Body of pancreas (tissue), 4 donors: ENCODE data around the gene CHTF8. TPM values are rescaled to one million over a fixed set of nuclear protein-coding genes. Genes with fewer than 3 reads are reported as not detected.

ENCODE experiments used
- ATAC-seq: fragments of 150-250 bp; one replicate; pipeline ENCODE4 v1.9.1; 2016
- DNase-seq, 4 donors: peaks; one replicate each; pipeline ENCODE4 v3.0.0-alpha.2; 2019
- H3K27ac ChIP-seq, 4 donors: fragments of 200-600 bp; sonication (generic); 1 replicate in 3 of 4; 2 replicates in 1 of 4; pipeline versions ENCODE4 v1.5.1 to v1.6.1; 2016 to 2019; ENCODE audit warnings: mild to moderate bottlenecking in 1 of 4, mixed read lengths in 1 of 4, moderate library complexity in 1 of 4
- H3K27me3 ChIP-seq, 2 donors: fragments of 200-600 bp; sonication (generic); one replicate each; pipeline ENCODE4 v1.6.0; 2016; ENCODE audit warnings: mild to moderate bottlenecking in 1 of 2
- H3K36me3 ChIP-seq, 2 donors: fragments of 200-600 bp; sonication (generic); replicated peaks in 1 of 2; 2 replicates each; pipeline ENCODE4 v1.5.1; 2016; ENCODE audit warnings: low read depth in 2 of 2; ENCODE audit not compliant: insufficient read depth in 1 of 2
- H3K4me1 ChIP-seq: fragments of 200-600 bp; sonication (generic); one replicate; pipeline ENCODE4 v1.6.0; 2016
- H3K4me3 ChIP-seq, 2 donors: fragments of 200-600 bp; sonication (generic); 1 replicate in 1 of 2; 2 replicates in 1 of 2; pipeline ENCODE4 v1.5.1; 2016 to 2019
- H3K9me3 ChIP-seq, 3 donors: fragments of 200-600 bp; sonication (generic); 1 replicate in 2 of 3; 2 replicates in 1 of 3; pipeline ENCODE4 v1.5.1; 2016
- POLR2A ChIP-seq, 3 donors: fragments of 450-650 bp; IDR thresholded peaks; one replicate each; pipeline ENCODE4 v1.6.1; 2016; ENCODE audit warnings: antibody characterized with exemption in 3 of 3, mild to moderate bottlenecking in 2 of 3
- WGBS, 2 donors: methylation state at CpG; one replicate each; pipeline ENCODE4 v1.1.5; 2017; 5-methylcytosine and 5-hydroxymethylcytosine counted together
- intact Hi-C: fragments of 100-400 bp; cut with DNase I; formaldehyde crosslinking; loops from one replicate; pipeline ENCODE4 v1.15.1; 2023
- total RNA-seq, 2 donors: library from RNA; depleted of rRNA; stranded (reverse); fragments of >200 nt; gene quantifications; one replicate each; pipeline ENCODE4 v1.1.0, GENCODE V29; 2016
- TF ChIP-seq, protein P1 (sequence below), 7 experiments: fragments of 450-650 bp in 4 of 7; fragments of 200-600 bp in 3 of 7; sonication (generic) in 3 of 7; IDR thresholded peaks; one replicate each; pipeline ENCODE4 v1.5.1; 2016 to 2019; ENCODE audit warnings: antibody characterized with exemption in 7 of 7

Gene CHTF8
- total RNA-seq, 2 donors from 2014 or later = 35.3 to 39.4 TPM

DNA sequence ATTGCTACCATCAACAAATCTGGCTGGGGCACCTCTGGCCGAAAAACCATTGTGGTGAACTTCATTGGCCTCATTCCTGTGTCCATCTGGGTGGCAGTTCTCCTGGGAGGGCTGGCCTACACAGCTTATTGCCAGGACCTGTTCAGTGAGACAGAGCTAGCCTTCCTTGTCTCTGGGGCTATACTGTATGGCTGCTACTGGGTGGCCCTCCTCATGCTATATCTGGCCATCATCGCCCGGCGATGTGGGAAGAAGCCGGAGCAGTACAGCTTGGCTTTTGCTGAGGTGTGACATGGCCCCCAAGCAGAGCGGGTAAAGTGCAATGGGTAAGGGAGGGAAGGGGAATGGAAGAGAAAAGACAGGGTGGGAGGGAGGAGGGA lies 17.4 kb downstream of the CHTF8 start:
- WGBS, 2 donors = 96 to 97% methylated on average over 5 to 6 of the region's 6 CpGs
- intact Hi-C loops = no loop called here
- H3K36me3 ChIP-seq = no peaks in the 10 kb centered on the region

DNA sequence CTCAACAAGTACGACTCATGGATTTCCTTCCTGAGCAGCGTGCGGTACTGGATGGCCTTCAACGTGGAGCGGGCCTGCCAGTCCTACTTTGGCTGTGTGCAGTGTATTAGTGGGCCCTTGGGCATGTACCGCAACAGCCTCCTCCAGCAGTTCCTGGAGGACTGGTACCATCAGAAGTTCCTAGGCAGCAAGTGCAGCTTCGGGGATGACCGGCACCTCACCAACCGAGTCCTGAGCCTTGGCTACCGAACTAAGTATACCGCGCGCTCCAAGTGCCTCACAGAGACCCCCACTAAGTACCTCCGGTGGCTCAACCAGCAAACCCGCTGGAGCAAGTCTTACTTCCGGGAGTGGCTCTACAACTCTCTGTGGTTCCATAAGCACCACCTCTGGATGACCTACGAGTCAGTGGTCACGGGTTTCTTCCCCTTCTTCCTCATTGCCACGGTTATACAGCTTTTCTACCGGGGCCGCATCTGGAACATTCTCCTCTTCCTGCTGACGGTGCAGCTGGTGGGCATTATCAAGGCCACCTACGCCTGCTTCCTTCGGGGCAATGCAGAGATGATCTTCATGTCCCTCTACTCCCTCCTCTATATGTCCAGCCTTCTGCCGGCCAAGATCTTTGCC lies 17.9 kb downstream of the CHTF8 start:
- no peak for ATAC-seq
- Histone ChIP-seq H3K9me3 (no peaks in the 10 kb centered on the region), H3K4me3 (no peak overlapping the region), H3K36me3 (no peaks in the 10 kb centered on the region), H3K27ac (no peak overlapping the region), H3K27me3 (no peaks in the 10 kb centered on the region), H3K4me1 (peaks cover 33% of the 10 kb centered on the region)
- intact Hi-C loops = no loop called here
- DNase-seq = no peak
- TF ChIP-seq POLR2A (IDR thresholded peaks at IDR 0.05) = no peak
- TF ChIP-seq, protein P1, sequence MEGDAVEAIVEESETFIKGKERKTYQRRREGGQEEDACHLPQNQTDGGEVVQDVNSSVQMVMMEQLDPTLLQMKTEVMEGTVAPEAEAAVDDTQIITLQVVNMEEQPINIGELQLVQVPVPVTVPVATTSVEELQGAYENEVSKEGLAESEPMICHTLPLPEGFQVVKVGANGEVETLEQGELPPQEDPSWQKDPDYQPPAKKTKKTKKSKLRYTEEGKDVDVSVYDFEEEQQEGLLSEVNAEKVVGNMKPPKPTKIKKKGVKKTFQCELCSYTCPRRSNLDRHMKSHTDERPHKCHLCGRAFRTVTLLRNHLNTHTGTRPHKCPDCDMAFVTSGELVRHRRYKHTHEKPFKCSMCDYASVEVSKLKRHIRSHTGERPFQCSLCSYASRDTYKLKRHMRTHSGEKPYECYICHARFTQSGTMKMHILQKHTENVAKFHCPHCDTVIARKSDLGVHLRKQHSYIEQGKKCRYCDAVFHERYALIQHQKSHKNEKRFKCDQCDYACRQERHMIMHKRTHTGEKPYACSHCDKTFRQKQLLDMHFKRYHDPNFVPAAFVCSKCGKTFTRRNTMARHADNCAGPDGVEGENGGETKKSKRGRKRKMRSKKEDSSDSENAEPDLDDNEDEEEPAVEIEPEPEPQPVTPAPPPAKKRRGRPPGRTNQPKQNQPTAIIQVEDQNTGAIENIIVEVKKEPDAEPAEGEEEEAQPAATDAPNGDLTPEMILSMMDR (IDR thresholded peaks at IDR 0.05) = no peak
- WGBS, 2 donors = 93% methylated on average over 23 to 24 of the region's 25 CpGs

More for the DNA sequence above, 17.4 kb downstream of the CHTF8 start:
- DNase-seq (no peak), ATAC-seq (no peak)
- peaks cover 38% of the 10 kb centered on the region for H3K4me1 ChIP-seq
- no peak overlapping the region for H3K27ac ChIP-seq
- H3K27me3 ChIP-seq = no peaks in the 10 kb centered on the region
- no peaks in the 10 kb centered on the region for H3K9me3 ChIP-seq
- no peak overlapping the region for H3K4me3 ChIP-seq
- no peak for TF ChIP-seq POLR2A (IDR thresholded peaks at IDR 0.05)
- TF ChIP-seq, protein P1 (IDR thresholded peaks at IDR 0.05) = no peak

DNA sequence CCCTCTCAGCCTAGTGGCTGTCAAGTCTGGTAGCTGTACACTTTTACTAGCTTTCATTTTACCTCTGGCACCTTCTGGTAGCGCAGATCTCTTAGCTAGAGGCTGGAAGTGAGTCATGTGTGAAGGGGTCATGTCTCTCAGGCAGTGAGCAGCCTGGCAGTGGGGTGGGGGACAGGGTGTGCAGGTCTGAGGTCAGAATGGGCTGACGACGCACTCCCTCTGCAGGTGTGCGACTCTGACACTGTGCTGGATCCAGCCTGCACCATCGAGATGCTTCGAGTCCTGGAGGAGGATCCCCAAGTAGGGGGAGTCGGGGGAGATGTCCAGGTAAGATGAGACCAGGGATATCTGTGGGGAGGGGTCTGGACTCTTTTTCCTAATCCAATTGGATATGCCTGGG lies 19.2 kb downstream of the CHTF8 start:
- intact Hi-C loops = no loop called here
- no peaks in the 10 kb centered on the region for H3K27me3 ChIP-seq
- WGBS, 2 donors = 82 to 96% methylated on average over 7 of the region's 7 CpGs
- H3K36me3 ChIP-seq = no peaks in the 10 kb centered on the region
- H3K27ac ChIP-seq = no peak overlapping the region
- H3K9me3 ChIP-seq = no peaks in the 10 kb centered on the region
- peaks cover 21% of the 10 kb centered on the region for H3K4me1 ChIP-seq
- DNase-seq (no peak), ATAC-seq (no peak)
- H3K4me3 ChIP-seq = no peak overlapping the region
- TF ChIP-seq, protein P1 (IDR thresholded peaks at IDR 0.05) = no peak
- no peak for TF ChIP-seq POLR2A (IDR thresholded peaks at IDR 0.05)

DNA sequence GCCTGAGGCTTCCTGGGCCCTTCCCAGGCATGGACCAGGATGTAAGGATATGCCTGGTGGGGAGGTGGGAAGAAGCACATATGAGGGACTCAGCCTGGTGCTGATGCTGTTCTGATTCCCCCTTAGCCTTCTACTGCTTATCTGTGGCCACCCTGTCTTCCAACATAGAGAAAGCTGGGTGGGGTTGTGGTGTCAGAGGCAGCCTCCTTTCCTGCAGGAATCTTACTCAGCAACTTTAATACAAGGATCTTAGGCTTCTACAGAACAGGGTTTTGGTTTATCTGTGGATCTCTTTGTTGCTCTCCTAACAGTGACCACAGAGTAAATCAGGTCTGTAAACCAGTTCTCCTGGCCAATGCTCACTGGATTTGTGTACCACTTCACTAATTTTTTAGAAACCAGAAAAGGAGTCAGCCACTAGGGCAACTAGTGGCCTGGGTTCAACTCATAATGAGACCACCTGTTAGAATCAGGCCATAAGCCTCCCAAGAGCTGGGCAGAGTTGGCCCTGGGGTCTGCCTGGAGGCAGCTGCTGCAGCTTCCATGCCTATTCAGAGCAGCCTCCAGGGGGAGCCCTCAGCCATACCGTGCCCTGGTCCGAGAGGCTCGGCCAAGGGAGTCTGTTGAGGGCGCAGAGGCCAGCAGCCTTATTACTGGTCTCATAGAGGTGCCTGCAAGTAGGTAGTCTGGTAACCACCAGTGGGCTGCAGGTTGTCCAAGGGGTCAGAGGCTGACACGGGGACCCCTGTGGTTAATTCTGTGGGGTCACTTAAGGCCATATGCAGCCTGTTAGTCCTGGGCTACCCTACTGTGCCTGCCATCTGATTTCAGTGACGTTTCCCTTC lies 19.9 kb downstream of the CHTF8 start:
- TF ChIP-seq, protein P1 (IDR thresholded peaks at IDR 0.05) = peak; percentile 64 to 76 (median 70)
- TF ChIP-seq POLR2A (IDR thresholded peaks at IDR 0.05) = no peak
- peak; percentile 86 for ATAC-seq
- Histone ChIP-seq H3K36me3 (no peaks in the 10 kb centered on the region), H3K27me3 (no peaks in the 10 kb centered on the region), H3K27ac (no peak overlapping the region), H3K4me1 (peaks cover 22% of the 10 kb centered on the region), H3K9me3 (no peaks in the 10 kb centered on the region), H3K4me3 (no peak overlapping the region)
- peak; percentile 74 to 83 (median 78) for DNase-seq
- intact Hi-C loops = no loop called here
- WGBS, 2 donors = 21 to 38% methylated on average over 2 to 6 of the region's 6 CpGs
